PC-9 (cell line): ENCODE measurements around the gene AKAP8L.

Experiments used
- EZH2 ChIP-seq: fragments of 200-600 bp; sonication (generic); IDR thresholded peaks from 2 replicates; pipeline ENCODE4 v1.8.0; 2017; ENCODE audit warnings: antibody characterized with exemption, low read depth
- TF ChIP-seq, protein P1 (sequence below): fragments of 200-600 bp; sonication (generic); conservative IDR thresholded peaks from 2 replicates; pipeline ENCODE4 v1.6.1; 2017; ENCODE audit warnings: mixed run types, antibody characterized with exemption, mild to moderate bottlenecking, moderate library complexity

DNA sequence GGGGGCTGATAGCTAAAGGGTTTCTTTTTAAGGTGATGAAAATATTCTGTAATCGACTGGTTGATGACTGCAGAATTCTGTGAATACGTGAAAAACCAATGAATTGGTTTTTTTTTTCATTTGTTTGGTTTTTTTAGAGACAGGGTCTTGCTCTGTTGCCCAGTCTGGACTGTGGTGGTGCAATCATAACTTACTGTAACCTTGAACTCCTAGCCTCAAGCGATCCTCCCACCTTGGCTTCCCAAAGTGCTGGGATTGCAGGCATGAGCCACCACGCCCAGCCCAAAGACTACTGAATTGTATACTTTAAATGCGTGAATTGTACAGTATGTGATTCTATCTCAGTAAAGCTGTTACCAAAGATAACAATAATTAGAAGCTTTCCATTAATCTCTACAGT, 24.4 kb downstream of the AKAP8L start:
- TF ChIP-seq, protein P1, sequence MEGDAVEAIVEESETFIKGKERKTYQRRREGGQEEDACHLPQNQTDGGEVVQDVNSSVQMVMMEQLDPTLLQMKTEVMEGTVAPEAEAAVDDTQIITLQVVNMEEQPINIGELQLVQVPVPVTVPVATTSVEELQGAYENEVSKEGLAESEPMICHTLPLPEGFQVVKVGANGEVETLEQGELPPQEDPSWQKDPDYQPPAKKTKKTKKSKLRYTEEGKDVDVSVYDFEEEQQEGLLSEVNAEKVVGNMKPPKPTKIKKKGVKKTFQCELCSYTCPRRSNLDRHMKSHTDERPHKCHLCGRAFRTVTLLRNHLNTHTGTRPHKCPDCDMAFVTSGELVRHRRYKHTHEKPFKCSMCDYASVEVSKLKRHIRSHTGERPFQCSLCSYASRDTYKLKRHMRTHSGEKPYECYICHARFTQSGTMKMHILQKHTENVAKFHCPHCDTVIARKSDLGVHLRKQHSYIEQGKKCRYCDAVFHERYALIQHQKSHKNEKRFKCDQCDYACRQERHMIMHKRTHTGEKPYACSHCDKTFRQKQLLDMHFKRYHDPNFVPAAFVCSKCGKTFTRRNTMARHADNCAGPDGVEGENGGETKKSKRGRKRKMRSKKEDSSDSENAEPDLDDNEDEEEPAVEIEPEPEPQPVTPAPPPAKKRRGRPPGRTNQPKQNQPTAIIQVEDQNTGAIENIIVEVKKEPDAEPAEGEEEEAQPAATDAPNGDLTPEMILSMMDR: no peak
- no peak for TF ChIP-seq EZH2
